GM19351 (cell line): ENCODE data around the gene MMP17.

ENCODE experiments used
- ATAC-seq: cut with Tn5 transposase; IDR thresholded peaks from one replicate; pipeline ENCODE4 v1.9.1; 2021; ENCODE audit warnings: mild to moderate bottlenecking, moderate library complexity; ENCODE audit not compliant: unreplicated experiment

MMP17 gene

DNA sequence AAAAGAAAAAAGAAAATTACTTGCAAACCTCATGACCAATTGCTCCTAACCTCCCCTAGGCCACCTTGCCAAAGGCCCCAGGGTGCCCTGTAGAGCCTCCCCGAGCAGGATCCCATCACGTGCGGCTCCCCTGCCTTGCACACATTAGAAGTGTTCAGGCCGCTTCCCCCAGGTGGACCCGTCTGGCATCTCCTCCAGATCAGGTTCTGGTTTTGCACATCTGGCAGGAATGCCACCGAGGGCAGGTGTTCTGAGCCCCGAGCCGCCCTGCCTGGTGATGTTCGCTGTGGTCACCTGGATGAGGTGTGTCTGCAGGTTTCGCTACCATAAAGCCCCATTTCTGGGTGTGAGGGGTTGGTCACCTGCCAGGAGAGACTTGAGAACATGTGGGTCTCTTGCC is 19.3 kb downstream of the MMP17 start:
- no peak for ATAC-seq

DNA sequence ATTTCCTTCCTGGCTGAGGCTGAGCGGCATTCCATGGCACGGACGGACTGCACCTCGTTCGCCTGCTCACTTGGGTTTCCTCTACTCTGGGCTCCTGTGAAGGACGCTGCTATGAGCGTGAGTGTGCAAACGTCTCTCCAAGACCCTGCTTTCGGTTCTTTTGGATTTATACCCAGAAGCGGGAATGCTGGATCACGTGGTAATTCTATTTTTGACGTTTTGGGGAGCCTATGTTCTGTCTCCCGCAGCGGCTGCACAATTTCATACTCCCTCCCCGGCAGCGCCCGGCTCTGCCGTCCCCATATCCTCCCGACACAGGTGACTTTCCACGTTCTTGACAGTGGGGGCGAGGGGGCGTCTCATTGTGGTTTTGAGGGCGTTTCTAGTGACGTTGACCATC is 20.6 kb downstream of the MMP17 start:
- no peak for ATAC-seq

DNA sequence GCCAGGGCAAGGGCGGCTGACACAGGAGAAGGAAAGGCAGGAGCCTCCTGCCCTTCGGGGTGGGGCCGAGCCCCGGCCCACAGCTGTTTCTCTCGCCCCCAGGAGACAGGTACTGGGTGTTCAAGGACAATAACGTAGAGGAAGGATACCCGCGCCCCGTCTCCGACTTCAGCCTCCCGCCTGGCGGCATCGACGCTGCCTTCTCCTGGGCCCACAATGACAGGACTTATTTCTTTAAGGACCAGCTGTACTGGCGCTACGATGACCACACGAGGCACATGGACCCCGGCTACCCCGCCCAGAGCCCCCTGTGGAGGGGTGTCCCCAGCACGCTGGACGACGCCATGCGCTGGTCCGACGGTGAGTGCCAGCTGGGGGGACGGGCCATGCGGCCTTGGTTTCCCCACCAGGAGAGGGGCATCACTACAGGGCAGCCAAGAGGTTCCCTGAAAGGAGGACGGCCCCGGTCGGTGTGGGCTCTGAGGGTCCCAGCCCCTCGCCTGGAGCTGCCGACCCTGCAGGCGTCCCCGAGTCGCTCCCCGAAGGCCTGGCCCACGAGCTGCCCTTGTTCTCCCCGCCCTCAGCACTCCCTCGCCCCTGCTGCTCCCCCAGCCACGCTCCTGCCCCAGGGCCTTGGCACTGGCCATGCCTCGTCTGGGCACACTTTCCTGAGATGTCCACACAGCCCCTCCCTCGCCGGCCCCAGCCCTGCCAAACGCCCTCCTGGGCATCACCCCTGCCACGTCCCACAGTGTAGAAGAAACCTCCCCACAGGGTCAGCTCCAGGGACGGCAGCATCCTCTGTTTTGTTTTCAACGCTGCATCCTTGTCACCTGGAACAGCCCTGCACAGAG is 21.7 kb downstream of the MMP17 start:
- ATAC-seq = no peak

DNA sequence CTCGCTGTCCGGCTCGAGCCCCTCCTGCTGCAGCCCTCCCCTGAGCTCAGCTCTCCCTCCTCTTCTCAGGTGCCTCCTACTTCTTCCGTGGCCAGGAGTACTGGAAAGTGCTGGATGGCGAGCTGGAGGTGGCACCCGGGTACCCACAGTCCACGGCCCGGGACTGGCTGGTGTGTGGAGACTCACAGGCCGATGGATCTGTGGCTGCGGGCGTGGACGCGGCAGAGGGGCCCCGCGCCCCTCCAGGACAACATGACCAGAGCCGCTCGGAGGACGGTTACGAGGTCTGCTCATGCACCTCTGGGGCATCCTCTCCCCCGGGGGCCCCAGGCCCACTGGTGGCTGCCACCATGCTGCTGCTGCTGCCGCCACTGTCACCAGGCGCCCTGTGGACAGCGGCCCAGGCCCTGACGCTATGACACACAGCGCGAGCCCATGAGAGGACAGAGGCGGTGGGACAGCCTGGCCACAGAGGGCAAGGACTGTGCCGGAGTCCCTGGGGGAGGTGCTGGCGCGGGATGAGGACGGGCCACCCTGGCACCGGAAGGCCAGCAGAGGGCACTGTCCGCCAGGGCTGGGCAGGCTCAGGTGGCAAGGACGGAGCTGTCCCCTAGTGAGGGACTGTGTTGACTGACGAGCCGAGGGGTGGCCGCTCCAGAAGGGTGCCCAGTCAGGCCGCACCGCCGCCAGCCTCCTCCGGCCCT is 22.8 kb downstream of the MMP17 start:
- no peak for ATAC-seq

DNA sequence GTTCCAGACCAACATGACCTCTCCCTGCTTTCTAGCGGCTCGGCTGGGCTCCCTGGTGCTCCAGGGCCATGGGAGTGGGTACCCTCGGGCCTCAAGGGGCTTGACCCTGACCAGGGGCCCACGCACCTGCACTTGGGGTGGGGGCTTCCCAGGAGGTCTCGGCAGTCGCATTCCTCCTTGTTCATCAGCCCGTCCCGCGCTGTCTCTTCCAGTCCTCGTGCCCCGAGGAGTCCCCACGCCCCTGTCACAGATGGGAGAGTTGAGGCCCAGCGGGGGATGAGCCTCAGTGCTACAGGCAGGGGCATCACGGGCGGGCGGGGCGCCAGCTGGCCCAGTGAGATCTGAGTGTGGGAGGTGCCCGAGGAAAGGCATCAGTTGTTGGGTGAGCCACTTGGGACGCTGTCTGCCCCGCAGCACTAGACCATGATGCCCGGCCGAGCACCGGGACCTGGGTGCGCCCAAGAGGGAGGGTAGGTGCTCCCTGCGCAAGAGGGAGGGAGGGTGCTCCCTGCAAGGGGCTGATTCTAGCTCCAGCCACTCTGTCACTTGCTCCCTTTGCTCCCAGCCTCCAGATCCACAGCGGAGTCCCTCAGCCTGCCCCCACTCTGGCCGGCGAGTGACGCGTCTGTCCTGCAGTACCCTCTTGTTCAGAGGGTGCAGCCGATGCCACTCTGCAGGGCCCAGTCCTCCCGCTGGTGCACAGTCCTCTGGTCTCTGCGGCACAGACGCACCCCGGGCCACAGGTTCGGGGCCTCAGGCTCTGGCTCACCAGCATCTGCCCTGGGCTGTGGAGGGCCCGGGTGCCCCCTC is 23.8 kb downstream of the MMP17 start:
- ATAC-seq = no peak

DNA sequence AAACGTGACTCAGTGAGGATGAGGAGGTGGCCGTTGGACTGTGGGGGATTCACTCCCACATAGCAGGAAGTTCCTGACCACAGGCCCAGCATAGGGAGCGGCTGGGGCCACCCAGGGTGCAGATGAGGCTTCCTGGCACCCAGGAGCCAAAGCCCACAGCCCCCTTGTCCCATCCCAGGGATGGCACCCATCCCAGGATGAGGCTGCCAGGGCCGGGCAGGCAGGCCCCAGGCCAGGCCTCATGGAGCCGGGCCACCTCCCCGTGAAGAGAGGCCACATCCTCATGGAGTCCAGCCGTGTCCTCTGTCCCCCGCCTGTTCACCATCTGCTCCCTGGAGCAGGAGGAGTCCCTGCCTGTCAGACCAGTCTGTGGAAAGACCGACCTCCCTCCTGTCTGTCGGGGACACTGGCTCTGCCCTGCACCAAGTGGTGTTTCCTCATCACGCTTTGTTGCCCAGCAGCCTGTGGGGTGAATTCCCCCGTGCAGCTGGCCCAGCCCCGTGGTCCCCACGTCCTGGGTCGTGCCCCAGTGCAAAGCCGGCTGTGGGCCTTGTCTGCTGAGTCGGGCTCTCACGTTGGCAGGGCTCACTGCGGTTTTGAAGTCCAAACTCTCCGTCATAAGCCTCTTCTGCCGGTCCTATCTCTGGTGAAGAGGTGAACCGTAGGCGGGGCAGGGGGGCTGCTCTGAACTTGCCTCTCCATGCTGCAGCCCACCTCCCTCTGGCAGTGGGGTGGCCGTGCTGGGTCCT is 24.5 kb downstream of the MMP17 start:
- no peak for ATAC-seq

DNA sequence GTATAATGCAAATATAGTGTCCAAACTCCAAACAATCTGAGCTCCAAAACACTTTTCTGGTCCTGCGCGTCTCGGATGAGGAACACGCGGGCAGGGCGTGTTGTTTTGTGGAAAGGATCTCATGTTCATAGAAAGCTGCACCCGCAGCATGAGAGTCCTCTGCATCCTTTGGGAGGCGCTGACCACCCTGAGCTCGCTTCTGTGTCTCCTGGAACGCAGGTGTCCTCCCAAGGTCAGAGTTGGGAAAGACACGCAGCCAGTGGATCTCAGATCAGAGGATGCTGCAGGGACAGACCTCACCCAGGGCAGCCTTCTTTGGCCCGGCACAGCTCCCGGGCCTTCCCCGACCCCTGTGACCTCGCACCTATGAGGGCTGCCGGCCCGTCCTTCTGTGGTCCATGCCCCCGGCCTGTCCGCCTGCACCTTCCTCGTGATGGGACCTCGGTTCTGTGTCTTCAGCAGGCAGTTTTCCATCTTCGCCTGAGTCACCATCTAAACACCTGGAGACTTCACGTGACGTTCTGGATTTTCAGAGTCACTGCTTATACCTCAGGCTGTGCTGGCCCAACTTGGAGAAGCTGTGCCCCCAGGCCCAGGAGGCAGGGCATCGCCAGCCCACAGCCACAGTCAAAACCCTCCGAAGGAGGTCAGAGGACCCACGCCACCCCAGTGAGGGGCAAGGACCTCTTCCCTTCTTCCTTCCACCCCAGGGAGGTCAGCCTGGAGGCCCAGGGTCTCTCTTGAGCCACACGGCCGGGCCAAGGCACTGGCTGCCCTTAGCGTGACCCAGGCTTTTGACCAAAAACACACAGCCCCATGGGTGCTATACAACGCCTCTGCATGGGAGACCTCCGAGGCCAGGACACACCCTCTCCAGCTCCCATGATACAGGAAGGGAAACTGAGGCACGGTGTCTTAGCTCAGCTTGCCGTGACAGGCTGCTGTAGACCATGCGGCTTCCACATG is 25.9 kb downstream of the MMP17 start:
- no peak for ATAC-seq

DNA sequence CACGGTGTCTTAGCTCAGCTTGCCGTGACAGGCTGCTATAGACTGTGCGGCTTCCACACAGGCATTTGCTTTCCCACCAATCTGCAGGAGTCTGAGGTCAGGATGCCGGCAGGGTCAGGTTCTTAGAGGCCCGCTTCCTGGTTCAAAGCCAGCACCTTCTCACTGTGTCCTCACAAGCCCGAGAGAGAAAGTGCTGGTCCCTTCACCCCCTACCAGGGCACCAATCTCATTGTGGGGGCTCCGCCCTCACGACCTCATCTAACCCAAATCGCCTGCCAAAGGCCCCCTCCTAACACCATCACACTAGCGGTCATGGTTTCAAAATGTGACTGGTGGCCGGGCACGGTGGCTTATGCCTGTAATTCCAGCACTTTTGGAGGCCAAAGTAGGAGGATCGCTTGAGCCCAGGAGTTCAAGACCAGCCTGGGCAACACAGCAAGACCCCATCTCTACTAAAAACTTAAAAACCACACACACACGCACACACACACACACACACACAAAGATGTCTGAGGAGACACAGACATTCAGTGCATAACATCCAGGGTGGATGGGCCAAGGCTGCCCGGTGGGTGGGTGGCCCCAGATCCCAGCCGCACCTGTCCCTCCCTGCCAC is 26.8 kb downstream of the MMP17 start:
- no peak for ATAC-seq

DNA sequence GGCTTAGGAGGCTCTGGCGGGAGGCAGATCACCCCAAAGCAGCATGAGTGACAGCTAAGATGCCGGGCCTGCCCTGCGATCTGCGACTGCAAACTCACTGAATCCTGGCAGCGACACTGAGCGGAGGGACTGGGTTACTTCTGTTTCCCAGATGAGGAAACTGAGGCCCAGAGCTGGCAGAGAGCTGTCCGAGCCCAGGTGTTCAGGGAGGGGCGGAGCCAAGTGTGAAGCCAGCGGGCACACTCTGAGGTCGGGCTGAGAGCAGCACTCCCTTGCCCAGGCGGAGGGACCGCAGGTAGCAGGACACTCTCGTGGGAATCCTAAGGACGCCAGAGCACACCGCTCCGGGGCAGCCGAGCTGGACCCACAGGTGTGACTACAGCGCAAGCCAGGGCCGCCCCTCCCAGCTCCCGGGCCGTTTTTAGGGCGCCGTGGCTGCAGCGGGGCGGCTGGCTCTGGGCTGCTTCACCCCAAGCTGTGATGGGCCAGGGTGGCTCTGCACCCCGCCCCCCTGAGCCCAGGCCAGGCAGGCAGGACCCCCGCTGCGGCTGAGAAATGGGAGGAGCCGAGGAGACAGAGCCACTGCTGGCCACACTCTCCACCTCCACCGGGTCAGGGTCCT is 27.4 kb downstream of the MMP17 start:
- ATAC-seq = no peak

DNA sequence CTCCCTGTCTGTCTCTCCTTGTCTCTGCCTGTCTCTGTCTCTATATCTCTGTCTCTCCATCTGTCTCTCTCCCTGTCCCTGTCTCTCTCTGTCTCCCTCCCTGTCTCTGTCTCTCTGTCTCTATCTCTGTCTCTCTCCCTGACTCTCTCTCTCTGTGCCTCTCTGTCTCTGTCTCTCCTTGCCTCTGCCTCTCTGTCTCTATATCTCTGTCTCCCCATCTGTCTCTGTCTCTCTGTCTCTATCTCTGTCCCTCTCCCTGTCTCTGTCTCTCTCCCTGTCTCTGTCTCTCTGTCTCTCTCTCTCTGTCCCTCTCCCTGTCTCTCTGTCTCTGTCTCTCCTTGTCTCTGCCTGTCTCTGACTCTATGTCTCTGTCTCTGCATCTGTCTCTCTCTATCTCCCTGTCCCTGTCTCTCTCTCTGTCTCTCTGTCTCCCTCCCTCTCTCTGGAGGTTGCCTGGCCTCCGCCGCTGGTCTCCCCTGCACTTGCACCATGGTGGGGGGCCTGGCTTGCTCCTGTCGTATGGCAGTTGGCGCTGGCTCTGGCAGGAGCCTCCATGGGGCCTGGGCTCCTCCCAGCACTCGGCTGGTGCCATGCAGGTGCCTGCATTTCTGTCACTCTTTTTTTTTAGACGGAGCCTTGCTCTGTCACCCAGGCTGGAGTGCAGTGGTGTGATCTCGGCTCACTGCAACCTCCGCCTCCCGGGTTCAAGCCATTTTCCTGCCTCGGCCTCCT is 28.3 kb downstream of the MMP17 start:
- no peak for ATAC-seq

DNA sequence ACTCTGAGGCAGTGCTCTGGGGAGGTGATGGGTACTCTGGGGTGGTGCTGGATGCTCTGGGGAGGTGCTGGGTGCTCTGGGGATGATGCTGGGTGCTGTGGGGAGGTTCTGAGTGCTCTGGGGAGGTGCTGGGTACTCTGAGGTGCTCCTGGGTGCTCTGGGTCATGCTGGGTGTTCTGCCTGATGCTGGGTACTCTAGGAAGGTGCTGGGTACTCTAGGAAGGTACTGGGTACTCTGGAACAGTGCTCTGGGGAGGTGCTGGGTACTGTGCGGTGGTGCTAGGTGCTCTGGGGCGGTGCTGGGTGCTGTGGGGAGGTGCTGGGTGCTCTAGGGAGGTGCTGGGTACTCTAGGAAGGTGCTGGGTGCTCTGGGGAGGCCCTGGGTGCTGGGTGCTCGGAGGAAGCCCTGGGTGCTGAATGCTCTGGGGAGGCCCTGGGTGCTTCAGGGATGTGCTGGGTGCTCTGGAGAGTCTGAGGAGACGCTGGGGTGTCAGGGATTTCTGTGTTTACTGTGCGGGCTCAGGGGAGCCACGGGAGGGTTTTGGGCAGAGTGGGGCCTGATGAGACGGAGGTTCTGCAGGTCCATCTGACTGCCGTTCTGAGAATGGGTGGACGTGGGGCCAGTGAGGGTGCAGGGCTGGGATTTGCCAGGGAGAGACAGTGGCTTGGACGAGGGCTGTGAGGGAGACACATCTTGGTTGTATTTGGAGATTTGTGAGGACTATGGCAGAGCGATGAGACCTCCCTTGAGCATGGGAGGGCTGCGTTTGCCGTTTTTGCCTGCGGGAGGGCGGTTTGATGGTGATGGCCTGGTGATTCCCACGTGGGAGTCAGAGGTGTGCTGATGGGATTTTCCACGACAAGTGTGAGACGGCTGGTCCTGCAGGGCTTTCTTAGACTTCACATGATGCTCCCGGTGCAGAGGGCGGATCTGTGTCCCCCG is 30.0 kb downstream of the MMP17 start:
- ATAC-seq = no peak

DNA sequence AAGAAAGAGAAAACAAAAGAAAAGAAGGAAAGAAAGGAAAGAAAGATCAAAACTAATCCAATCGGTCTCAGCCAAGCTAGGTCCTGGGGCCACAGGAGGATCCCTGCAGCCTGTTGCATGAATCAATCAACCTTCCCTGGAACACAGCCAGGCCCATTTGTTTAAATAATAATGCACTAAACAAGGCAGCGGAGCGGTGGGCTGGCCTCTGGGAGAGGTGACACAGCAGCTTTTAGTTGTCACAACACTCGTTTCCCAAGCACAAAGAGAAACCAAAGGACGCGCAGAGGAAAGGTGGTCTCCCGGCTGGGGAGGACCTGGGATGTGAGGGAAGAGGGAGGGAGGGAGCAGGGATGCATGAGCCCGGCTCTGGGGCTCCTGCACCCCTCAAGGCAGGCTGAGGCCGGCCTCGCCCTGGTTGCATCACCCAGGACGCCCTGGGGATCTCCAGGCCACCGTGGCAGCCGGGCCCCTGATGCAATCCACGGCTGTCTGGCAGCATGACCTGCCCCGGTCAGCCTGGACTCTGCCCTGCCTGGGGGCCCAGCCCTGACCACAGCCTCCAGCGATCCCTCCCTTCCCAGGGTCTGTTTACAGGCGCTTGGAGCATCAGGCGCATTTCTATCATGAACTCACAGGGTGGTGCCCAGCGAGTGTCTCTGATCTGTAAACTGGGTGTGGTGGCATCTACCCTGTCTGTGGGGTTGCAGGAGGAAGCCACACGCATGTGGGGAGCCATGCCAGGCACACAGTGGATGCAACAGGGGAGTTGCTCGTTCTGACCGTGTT is 32.5 kb downstream of the MMP17 start:
- no peak for ATAC-seq

DNA sequence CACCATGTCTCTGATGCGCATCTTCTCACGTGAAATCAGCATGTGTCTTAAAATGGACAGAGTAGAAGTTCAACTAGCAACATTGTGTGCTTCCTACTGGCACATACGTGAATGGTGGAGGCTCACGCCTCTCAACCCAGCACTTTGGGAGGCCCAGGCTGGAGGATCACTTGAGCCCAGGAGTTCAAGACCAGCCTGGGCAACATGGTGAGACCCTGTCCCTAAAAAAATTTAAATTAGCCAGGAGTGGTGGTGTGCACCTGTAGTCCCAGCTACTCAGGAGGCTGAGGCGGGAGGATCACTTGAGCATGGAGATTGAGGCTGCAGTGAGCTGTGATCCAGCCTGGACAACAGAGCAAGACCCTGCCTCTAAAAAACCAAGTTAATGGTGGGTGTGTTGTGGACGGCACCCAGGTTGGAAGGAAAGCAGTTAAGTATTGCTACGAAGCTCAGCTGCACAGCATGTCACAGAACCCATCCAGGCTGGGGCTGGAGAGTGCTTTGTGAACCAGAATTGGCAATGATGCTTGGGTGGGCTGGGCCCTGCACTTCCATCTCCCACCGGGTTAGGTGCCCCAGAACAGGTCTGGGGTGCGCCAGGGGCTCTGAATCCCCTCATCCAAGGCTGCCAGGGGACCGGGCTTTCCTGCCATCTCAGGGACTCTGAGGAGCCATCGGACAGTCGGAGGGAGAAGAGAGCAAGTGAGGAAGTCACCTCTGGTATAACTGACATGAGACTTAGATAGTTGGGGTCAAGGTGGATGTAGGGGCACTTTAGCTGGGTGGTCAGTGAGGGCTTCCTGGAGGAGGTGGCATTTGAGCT is 33.3 kb downstream of the MMP17 start:
- no peak for ATAC-seq

DNA sequence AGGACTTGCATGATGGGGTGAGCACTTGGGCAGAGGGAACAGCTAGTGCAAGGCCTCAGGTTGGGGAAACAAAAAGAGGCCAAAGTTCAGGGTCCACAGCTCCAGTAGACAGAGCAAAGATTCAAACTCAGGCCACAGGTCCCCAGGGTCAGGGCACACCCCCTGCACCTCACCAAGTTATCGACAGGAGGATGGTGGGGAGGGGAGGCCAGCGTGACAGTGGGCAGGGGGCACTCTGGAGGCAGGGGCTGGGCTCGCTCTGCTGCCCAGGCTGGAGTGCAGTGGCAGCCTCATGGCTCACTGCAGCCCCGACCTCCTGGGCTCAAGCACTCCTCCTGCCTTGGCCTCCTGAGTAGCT is 33.9 kb downstream of the MMP17 start:
- ATAC-seq = no peak

DNA sequence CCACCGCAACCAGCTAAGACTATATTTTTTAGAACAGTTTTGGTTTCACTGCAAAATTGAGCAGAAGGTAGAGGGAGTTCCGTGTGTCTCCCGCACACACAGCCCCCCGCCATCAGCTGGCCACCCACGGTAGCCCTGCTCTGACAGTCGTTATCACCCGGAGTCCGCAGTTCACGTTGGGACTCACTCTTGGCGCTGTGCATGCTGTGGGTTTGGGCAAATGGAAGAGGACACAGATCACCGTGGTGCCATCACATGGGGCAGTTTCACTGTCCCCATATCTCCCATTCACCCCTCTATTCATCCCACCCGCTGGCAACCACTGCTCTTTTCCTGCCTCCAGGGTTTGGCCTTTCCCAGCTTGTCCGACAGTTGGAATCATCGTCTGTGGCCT is 34.4 kb downstream of the MMP17 start:
- ATAC-seq = no peak
